Stimulated activated CD4-positive, alpha-beta T cell treated with anti-CD3 and anti-CD28 coated beads, Interleukin-4, amount 100 ng/mL, for 24 hours (primary cell): Measurements from ENCODE around the gene RPUSD4.
"Not testable (repeated sequence)": the region's sequence is repeated elsewhere in the genome, so short reads cannot be mapped to it uniquely, and the experiment has no call there.

Source experiments
- DNase-seq: peaks from one replicate; pipeline ENCODE4 v3.0.0-alpha.2; 2020

Gene RPUSD4, protein sequence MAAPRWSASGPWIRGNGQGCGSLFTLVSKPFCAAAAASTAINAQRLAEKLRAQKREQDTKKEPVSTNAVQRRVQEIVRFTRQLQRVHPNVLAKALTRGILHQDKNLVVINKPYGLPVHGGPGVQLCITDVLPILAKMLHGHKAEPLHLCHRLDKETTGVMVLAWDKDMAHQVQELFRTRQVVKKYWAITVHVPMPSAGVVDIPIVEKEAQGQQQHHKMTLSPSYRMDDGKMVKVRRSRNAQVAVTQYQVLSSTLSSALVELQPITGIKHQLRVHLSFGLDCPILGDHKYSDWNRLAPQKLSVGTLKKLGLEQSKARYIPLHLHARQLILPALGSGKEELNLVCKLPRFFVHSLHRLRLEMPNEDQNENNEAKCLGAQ

DNA sequence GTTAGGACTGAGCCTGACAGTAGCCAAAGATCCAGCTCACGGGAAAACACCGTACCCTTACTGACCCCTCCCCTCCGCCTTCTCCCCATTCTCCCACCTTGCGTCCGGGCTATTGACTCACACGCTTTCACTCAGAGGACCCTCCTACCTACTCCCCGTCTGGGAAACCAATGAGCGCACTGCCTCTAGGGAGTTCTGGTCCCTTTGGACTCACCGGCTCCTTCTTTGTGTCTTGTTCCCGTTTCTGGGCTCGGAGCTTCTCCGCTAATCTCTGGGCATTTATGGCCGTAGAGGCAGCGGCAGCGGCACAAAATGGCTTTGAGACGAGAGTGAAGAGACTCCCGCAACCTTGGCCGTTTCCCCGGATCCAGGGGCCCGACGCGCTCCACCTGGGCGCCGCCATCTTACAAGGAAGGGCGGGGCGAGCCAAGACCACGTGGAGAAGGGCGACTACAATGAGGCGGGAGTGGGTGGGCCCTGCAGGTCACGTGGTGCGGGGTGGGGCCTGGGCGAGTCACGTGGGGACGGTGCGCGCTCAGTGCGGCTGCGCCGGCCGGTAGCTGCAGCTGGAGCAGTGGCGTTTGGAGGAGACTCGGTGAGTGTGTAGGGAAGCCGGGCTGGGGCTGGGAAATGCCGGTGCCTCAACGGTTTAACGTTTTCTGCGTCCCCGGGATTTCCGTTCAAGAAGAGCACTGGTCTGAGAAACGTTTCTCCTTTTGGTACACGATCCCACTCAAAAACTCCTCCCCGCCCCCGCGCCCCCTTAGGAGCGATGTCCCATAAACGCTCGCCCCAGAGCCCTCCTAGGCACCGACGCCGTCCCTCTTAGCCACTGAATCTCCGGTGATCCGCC lies at the start of gene RPUSD4, which contains the start of gene FAM118B:
RPUSD4 (minus strand) TSS at position 415 of the 853 bp plus-strand sequence; CDS start at position 403, 12 bp downstream.
FAM118B (plus strand) TSS at position 547 of the 853 bp plus-strand sequence. CDS start 23,220 bp downstream, outside the sequence.
- DNase-seq, result peak; percentile 99

DNA sequence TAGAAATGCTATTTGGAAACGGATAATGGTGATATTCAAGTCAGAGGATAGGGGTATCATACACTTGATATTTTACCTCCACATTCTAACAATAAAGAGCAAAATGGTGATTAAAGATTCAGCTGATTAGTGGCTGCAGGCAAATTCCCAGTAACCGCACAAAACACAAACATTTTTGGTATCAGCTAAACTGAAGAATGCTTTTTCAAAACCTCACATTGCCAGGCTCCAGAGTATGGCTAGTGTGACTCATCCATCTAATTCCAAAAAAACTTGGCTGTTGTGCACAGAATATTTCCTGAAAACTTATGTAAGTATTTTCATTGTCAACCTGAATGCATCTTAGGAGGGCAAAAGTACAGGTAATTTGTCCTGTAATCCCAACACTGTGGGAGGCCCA lies 46.3 kb upstream of the RPUSD4 start:
- DNase-seq, result no peak

DNA sequence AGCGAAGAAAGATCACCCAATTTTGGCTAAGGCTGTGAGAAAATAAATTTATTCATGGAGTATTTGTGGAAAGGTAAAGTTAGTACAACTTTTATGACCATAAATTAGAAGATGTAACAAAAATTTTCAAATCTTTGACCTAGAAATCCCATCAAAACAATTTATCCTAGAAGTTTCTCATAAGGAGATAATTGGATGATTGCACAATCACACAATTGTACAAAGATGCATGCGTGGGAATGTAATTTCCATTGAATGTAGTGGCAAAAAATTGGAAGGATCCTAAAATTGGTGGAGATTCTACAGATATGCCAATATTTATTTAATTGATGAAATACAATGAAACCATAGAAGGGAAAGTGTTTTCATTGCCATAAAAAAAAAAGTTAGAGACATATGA lies 45.7 kb upstream of the RPUSD4 start:
- DNase-seq, result no peak

- DNase-seq, result no peak
These were observed 44.8 kb upstream of the RPUSD4 start for GRCh38 chr11:126256216-126256615.

DNA sequence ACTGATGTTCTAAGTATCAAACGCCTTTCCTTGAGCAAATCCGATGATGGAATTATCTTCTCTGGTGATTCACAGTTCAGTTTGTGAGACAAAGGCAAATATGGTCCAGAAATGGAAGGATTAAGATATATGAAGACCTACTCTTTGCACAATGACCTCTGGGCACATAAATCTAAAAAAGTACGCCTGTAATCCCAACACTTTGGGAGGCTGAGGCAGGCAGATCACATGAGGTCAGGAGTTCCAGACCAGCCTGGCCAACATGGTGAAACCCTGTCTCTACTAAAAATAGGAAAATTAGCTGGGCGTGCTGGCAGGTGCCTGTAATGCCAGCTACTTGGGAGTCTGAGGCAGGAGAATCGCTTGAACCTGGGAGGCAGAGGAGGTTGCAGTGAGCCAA lies 44.1 kb upstream of the RPUSD4 start:
- DNase-seq, result not testable (repeated sequence)

GRCh38 chr11:126254819-126255218 lies 43.4 kb upstream of the RPUSD4 start:
- DNase-seq, result no peak

DNA sequence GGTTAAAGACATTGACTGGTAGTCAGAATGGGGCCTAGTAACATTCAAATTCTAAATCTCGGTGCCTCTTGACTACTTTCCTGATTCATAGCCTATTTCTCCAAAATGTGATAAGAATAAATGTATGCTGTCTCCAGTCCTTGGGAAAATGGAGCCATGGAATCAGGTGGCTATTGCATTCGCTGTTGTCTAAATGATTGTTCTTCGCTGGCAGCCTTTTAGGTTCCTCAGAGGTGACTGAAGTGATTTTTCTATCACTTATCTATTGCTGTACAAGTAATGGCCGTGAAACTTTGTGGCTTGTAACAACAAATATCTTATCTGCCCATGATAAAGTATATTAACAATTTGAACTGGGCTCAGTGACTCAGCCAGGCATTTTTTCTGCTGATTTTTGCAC lies 41.8 kb upstream of the RPUSD4 start:
- no peak for DNase-seq

DNA sequence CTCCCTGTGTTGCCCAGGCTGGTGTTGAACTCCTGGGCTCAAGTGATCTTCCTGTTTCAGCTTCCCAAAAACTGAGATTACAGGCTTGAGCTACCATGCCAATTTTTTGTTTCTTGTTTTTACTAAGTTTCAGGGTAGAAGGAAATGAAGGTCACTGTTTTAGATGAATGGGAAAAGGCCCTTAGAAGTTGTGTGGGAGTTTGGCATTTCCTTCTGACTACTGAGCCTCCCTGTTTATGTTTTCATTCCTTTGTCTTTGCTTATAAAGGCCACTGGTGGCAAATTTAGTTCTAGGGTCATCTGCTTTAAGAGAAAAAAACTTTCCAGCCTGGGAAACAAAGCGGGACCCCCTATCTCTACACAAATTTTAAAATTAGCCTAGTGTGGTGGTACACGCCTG lies 35.2 kb upstream of the RPUSD4 start:
- no peak for DNase-seq

DNA sequence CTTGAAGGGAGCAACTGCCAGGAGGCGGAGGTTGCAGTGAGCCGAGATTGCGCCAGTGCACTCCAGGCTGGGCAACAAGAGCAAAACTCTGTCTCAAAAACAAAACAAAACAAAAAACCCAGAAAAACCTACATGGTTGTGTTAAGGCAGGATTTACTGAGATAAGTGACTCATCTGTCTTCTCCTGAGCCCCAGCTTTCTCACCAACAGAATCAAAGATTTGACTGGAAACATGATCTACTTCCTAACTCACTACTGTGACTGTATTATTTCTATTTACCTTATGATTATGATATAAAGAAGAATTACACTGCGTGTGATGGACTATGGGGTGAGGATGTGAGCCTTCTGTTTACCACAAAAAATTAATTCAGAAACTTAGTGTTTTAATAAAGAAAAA lies 21.9 kb upstream of the RPUSD4 start:
- no peak for DNase-seq

- no peak for DNase-seq
These were observed 21.2 kb upstream of the RPUSD4 start for GRCh38 chr11:126232683-126233082.

DNA sequence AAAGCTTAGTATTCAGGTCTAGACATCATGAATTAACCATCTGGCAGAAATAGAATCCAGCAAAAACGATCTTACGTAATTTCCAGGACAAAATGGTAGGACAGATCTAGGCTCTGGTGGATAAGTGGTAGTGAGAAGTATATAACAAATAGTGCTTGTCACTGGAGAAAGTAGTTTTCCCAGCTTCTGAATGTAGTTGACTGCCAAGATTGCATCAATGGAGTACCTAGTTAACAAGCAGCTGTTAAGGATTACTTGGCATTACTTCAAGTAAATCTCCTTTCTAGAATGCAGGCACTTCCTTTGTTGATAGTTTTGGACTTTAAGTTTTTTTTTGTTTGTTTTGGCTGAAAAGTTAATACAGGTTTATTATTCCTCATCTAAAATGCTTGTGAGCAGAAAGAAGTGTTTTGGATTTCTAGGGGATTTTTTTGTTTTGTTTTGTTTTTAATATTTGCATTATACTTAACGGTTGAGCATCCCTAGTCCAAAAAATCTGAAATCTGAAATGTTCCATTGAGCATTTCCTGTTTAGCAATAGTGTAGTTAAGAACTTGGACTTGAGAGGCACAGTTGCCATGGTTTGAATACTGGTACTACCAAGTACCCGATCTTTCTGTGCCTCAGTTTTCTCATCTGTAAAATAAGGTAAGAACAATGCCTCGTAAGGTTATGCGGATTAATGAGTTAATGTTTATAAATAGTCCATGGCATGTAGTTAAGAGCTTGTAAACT lies 20.4 kb upstream of the RPUSD4 start:
- DNase-seq, result no peak

- no peak for DNase-seq
These were observed 18.5 kb upstream of the RPUSD4 start for GRCh38 chr11:126229858-126230540.

GRCh38 chr11:126226334-126227084 lies 15.1 kb upstream of the RPUSD4 start:
- DNase-seq, result no peak

DNA sequence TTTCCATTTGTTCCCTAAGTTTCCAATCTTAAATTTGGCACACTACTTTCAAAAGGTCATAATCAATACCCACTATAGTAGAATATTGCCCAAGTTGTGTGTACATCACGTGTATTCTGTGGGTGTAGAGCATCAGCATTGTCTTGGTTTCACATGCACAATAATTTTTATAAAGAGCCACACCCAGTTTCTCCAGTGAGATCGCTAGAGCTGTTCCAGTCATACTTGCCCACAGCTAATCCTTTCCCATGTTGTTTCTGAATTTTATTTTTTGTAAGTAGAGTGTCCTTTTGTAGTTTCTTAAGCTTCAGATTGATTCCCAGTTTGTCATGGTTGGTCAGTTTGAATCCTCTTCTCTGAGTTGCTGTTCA lies 13.8 kb upstream of the RPUSD4 start:
- no peak for DNase-seq

DNA sequence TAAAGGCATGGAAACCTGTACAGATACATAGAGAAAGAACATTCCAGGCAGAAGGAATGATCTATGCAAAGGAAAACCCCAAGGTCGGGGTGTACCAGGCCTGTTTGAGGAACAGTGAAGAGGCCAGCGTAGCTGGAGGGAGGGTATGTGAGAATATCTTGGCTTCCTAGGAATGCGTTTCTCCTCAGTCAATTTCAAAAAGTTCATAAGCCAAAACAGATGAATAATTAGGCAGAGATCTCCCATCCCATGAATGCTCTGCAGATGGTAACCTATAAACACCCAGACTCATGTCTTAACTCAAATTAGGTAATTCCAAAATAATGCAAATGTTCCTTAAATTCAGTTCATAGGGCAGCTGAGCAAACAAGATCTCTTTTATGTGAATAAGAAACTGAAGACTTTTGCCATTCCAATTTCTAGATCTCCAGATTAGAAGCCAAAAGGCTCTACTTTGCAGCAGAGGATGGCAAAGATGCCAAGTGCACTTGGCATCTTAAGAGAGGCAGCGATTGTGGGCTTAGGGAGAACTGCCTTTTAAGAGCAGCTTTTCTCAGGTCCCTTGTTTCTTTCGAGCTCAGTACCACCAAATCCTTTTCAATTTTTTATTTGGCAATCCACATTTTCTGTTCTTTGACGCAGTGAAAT lies 13.3 kb upstream of the RPUSD4 start:
- no peak for DNase-seq

DNA sequence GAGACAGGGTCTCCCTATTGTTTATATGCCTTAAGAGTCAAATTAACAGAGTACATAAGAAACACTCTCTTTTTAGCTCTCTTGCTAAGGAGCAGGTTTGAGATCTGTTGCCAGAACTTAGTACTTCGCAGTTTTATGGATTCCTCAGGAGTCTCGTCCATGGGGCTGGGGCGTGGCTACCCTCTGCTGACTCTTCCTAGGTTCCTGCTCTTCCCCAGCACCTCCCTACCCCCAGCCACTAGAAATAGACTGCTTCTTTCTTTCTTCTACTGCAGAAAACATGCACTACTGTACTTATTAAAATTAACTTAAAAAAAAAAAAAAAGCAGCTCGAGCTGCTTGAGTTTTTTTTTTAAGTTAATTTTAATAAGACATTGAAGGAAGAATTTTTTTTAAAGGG lies 8.1 kb upstream of the RPUSD4 start:
- DNase-seq, result no peak

- no peak for DNase-seq
These were observed 6.0 kb upstream of the RPUSD4 start for GRCh38 chr11:126217491-126217890.

GRCh38 chr11:126216526-126217305 lies 5.3 kb upstream of the RPUSD4 start:
- DNase-seq, result no peak

- no peak for DNase-seq
These were observed 3.4 kb upstream of the RPUSD4 start for GRCh38 chr11:126214841-126215240.

GRCh38 chr11:126214441-126214840 lies 3.0 kb upstream of the RPUSD4 start:
- DNase-seq, result no peak
